Mucosa of descending colon (tissue), 3 donors: ENCODE results near the gene RPTOR. TPM values are rescaled to one million over a fixed set of nuclear protein-coding genes. Genes with fewer than 3 reads are reported as not detected.

Source experiments
- ATAC-seq: fragments of 200-7000 bp; cut with Tn5 transposase; one replicate; pipeline ENCODE4 v1.9.1; 2020; ENCODE audit warnings: mild to moderate bottlenecking, moderate library complexity
- DNase-seq, 3 donors: peaks; one replicate each; pipeline ENCODE4 v3.0.0-alpha.2; 2020
- H3K36me3 ChIP-seq: fragments of 200-600 bp; one replicate; pipeline ENCODE4 v1.8.0; 2021; ENCODE audit warnings: low read depth, mild to moderate bottlenecking
- H3K4me1 ChIP-seq: fragments of 200-600 bp; one replicate; pipeline ENCODE4 v1.8.0; 2021; ENCODE audit warnings: low read depth, mild to moderate bottlenecking
- H3K4me3 ChIP-seq: fragments of 200-600 bp; one replicate; pipeline ENCODE4 v1.8.0; 2021; ENCODE audit warnings: mild to moderate bottlenecking
- H3K9me3 ChIP-seq: fragments of 200-600 bp; one replicate; pipeline ENCODE4 v1.8.0; 2021; ENCODE audit warnings: mild to moderate bottlenecking
- CTCF ChIP-seq: fragments of 200-600 bp; IDR thresholded peaks from one replicate; pipeline ENCODE4 v1.8.0; 2022; ENCODE audit warnings: antibody characterized with exemption, mild to moderate bottlenecking
- intact Hi-C, 2 donors: fragments of 100-400 bp; cut with DNase I in 1 of 2; cut with micrococcal nuclease in 1 of 2; formaldehyde crosslinking; loops; one replicate each; pipeline versions ENCODE4 v1.11.0 to v1.11.1; 2022; cut with DNase I, micrococcal nuclease
- total RNA-seq, 3 donors: library from RNA; stranded (reverse); fragmentation: NEBNext Ultra II Directional in 2 of 3; extraction: Animal tissue kit (Norgen Biotek cat#: 25700) in 2 of 3; gene quantifications; one replicate each; pipeline versions ENCODE4 v1.2.1 to v1.2.4, GENCODE V29; 2021 to 2023
- donor health status: DM: no; HTN: no; CAD: no; lungs with moderate emphysema.
- donor health status: DM: no; HTN: no; CAD: no.
- donor health status: DM: no; HTN: yes; CAD: no.

RPTOR gene
- total RNA-seq, 3 donors from 2014 or later, result 30.5 to 44.4 (median 37.2) TPM

GRCh38 chr17:80770881-80771611, 226.4 kb downstream of the RPTOR start:
- no peaks in the 10 kb centered on the region for H3K36me3 ChIP-seq
- no peak overlapping the region for H3K4me3 ChIP-seq
- H3K4me1 ChIP-seq, result no peaks in the 10 kb centered on the region
- intact Hi-C loops, result no loop called here
- no peaks in the 10 kb centered on the region for H3K9me3 ChIP-seq
- DNase-seq (no peak), ATAC-seq (no peak)
- no peak for TF ChIP-seq CTCF

- no peak for ATAC-seq
- TF ChIP-seq CTCF, result no peak
- Histone ChIP-seq H3K9me3 (no peaks in the 10 kb centered on the region), H3K4me1 (no peaks in the 10 kb centered on the region), H3K36me3 (no peaks in the 10 kb centered on the region), H3K4me3 (no peak overlapping the region)
- intact Hi-C loops, result no loop called here
- DNase-seq, result no peak
Measured at GRCh38 chr17:80771612-80772005, 227.0 kb downstream of the RPTOR start.

GRCh38 chr17:80772906-80773242, 228.2 kb downstream of the RPTOR start:
- no peak for TF ChIP-seq CTCF
- intact Hi-C loops, result no loop called here
- ATAC-seq (no peak), DNase-seq (no peak)
- H3K4me3 ChIP-seq, result no peak overlapping the region
- H3K36me3 ChIP-seq, result no peaks in the 10 kb centered on the region
- H3K4me1 ChIP-seq, result no peaks in the 10 kb centered on the region
- H3K9me3 ChIP-seq, result no peaks in the 10 kb centered on the region

GRCh38 chr17:80773243-80773991, 228.8 kb downstream of the RPTOR start:
- no peaks in the 10 kb centered on the region for H3K36me3 ChIP-seq
- no peak for TF ChIP-seq CTCF
- H3K4me3 ChIP-seq, result no peak overlapping the region
- no peak for ATAC-seq
- no peaks in the 10 kb centered on the region for H3K4me1 ChIP-seq
- no peaks in the 10 kb centered on the region for H3K9me3 ChIP-seq
- DNase-seq, result no peak
- intact Hi-C loops, result no loop called here

- Histone ChIP-seq H3K9me3 (no peaks in the 10 kb centered on the region), H3K36me3 (no peaks in the 10 kb centered on the region), H3K4me1 (no peaks in the 10 kb centered on the region), H3K4me3 (no peak overlapping the region)
- intact Hi-C loops, result no loop called here
- TF ChIP-seq CTCF, result no peak
- ATAC-seq (no peak), DNase-seq (no peak)
Measured at GRCh38 chr17:80774146-80774545, 229.5 kb downstream of the RPTOR start.
